ENCODE measurements around the gene THEM4.

- TF ChIP-seq POLR2A (IDR thresholded peaks at IDR 0.05): no peak
- TF ChIP-seq, protein P1, sequence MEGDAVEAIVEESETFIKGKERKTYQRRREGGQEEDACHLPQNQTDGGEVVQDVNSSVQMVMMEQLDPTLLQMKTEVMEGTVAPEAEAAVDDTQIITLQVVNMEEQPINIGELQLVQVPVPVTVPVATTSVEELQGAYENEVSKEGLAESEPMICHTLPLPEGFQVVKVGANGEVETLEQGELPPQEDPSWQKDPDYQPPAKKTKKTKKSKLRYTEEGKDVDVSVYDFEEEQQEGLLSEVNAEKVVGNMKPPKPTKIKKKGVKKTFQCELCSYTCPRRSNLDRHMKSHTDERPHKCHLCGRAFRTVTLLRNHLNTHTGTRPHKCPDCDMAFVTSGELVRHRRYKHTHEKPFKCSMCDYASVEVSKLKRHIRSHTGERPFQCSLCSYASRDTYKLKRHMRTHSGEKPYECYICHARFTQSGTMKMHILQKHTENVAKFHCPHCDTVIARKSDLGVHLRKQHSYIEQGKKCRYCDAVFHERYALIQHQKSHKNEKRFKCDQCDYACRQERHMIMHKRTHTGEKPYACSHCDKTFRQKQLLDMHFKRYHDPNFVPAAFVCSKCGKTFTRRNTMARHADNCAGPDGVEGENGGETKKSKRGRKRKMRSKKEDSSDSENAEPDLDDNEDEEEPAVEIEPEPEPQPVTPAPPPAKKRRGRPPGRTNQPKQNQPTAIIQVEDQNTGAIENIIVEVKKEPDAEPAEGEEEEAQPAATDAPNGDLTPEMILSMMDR (IDR thresholded peaks at IDR 0.05): no peak
Measured at GRCh38 chr1:151918156-151918555, 8.8 kb upstream of the THEM4 start.
